Measurements from ENCODE around the gene AGPAT3. TPM values are rescaled to one million over a fixed set of nuclear protein-coding genes. Genes with fewer than 3 reads are reported as not detected.

AGPAT3 gene
- total and polyA plus RNA-seq, 8 donors, result 13.6 to 49.6 (median 31.4) TPM

DNA sequence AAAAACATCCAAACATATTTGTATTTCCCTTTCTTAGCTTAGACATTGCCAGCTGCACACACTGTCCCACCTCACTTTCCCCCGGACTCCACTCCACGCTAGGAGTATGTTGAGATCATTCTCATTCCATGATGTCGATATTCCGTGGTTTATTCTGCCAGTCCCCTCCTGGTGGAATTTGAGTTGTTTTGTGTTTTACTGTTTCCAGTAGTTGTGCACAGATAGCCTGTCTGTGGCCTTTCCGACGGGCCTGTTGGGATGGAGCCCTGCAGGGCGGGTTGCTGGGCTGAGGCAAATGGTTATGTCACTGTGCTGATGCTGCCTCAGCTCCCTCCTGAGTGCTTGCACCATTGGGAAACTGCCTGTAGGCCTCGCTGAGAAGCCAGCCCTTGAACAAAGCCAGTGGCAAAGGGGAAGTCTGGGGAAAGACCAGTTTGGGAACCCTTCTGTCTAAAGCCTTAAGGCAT, 159.9 kb downstream of the AGPAT3 start:
- Histone ChIP-seq H3K27ac (peak overlapping the region in 1 of 4 donors; percentile 18), H3K36me3 (no peaks in the 10 kb centered on the region), H3K27me3 (no peaks in the 10 kb centered on the region), H3K9me3 (no peaks in the 10 kb centered on the region), H3K4me3 (no peak overlapping the region), H3K4me1 (peaks cover 0 to 4% (median 0%) of the 10 kb centered on the region in 3 donors)
- 80 to 83% methylated on average over 8 of the region's 8 CpGs for WGBS, 2 donors
- intact Hi-C loops (cut with DNase I), result no loop called here
- FAIRE-seq (no peak), ATAC-seq (peak in 3 of 4 donors; percentile 59 to 90 (median 74)), DNase-seq (peak in 1 of 6 donors; percentile 24)
- TF ChIP-seq, protein P1, sequence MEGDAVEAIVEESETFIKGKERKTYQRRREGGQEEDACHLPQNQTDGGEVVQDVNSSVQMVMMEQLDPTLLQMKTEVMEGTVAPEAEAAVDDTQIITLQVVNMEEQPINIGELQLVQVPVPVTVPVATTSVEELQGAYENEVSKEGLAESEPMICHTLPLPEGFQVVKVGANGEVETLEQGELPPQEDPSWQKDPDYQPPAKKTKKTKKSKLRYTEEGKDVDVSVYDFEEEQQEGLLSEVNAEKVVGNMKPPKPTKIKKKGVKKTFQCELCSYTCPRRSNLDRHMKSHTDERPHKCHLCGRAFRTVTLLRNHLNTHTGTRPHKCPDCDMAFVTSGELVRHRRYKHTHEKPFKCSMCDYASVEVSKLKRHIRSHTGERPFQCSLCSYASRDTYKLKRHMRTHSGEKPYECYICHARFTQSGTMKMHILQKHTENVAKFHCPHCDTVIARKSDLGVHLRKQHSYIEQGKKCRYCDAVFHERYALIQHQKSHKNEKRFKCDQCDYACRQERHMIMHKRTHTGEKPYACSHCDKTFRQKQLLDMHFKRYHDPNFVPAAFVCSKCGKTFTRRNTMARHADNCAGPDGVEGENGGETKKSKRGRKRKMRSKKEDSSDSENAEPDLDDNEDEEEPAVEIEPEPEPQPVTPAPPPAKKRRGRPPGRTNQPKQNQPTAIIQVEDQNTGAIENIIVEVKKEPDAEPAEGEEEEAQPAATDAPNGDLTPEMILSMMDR (IDR thresholded peaks at IDR 0.05), result no peak

DNA sequence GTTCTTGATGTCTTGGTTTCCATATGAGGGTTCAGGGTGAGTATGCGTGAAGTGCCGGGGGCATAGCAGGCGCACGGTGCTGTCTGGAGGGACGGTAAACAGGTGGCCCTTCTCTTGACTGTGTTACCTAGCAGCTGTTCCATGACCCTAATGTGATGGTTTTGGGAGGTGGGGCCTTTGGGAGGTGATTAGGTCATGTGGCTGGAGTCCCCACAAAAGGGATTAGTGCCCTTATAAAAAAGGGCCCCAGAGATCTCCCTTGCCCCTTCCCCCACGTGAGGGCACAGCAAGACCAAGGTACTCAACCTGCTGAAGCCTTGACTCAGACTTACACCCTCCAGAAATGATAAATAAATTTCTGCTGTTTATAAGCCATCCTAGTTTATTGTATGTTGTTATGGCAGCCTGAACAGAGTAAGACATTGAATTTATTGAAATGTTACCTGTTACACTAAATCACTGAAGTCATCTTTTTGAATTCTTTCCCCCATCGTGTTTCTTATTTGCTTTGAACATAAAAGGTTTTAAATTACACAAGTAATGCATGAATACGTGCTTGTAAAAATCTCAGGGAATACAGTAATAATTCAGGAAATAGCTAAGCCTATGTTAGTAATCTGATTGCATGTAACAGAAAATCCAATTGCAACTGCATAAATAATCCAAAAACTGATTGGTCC, 162.7 kb downstream of the AGPAT3 start:
- DNase-seq (no peak), FAIRE-seq (no peak), ATAC-seq (no peak)
- no peaks in the 10 kb centered on the region for H3K9me3 ChIP-seq
- H3K27me3 ChIP-seq, result no peaks in the 10 kb centered on the region
- peaks cover 0 to 4% (median 0%) of the 10 kb centered on the region in 3 donors for H3K4me1 ChIP-seq
- TF ChIP-seq, protein P1 (IDR thresholded peaks at IDR 0.05), result no peak
- no peak overlapping the region for H3K4me3 ChIP-seq
- WGBS, 2 donors, result 90 to 95% methylated on average over 8 of the region's 8 CpGs
- peaks cover 0 to 3% (median 0%) of the 10 kb centered on the region in 3 donors for H3K36me3 ChIP-seq
- H3K27ac ChIP-seq, result no peak overlapping the region
- intact Hi-C loops (cut with DNase I), result no loop called here

DNA sequence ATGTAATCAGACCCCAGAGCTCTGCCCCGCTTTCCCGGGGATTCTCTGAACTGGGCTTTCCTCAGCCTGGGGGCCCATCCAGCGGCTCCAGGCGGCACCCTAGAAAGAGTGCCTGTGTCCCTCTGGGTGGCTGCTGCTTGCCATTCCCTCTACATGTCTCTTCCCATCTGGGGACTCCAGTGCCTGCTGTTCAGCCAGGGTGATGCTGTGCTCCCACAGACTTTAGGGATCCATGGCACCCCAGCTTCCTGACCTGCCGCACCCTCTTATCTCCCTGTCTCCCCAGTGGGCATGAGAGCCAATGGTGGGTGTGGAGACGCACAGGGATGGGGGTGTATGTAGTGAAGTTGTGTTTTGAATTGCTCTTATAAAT, 163.2 kb downstream of the AGPAT3 start:
- no peak for DNase-seq
- ATAC-seq, result no peak
- Histone ChIP-seq H3K9me3 (no peaks in the 10 kb centered on the region), H3K4me3 (no peak overlapping the region), H3K4me1 (peaks cover 0 to 4% (median 0%) of the 10 kb centered on the region in 3 donors), H3K36me3 (peaks cover 0 to 9% (median 0%) of the 10 kb centered on the region in 3 donors), H3K27me3 (no peaks in the 10 kb centered on the region), H3K27ac (no peak overlapping the region)
- intact Hi-C loops (cut with DNase I), result no loop called here
- FAIRE-seq, result no peak
- TF ChIP-seq, protein P1 (IDR thresholded peaks at IDR 0.05), result no peak
- WGBS, 2 donors, result 95 to 97% methylated on average over 6 of the region's 6 CpGs

- Histone ChIP-seq H3K27me3 (no peaks in the 10 kb centered on the region), H3K9me3 (no peaks in the 10 kb centered on the region), H3K27ac (no peak overlapping the region), H3K4me1 (peaks cover 0 to 4% (median 0%) of the 10 kb centered on the region in 3 donors), H3K4me3 (no peak overlapping the region), H3K36me3 (peaks cover 0 to 9% (median 0%) of the 10 kb centered on the region in 3 donors)
- intact Hi-C loops (cut with DNase I), result no loop called here
- no peak for ATAC-seq
- WGBS, 2 donors, result 96 to 97% methylated on average over 6 of the region's 6 CpGs
- no peak for DNase-seq
- TF ChIP-seq, protein P1 (IDR thresholded peaks at IDR 0.05), result no peak
- no peak for FAIRE-seq
Measured at GRCh38 chr21:44029460-44030087, 164.6 kb downstream of the AGPAT3 start.

DNA sequence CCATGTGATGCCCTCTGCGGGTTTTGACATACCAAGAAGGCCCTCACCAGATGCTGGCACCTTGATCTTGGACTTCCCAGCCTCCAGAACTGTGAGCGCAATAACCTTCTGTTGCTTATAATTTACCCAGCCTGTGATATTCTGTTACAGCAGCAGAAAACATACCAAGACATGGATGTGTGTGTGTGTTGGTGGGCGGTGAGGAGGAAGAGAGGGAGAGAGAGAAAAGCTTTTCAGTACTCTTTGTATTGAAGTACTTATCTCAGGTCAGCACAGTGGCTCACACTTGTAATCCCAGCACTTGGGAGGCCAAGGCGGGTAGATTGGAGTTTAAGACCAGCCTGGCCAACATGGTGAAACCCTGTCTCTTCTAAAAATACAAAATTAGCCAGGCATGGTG, 170.2 kb downstream of the AGPAT3 start:
- H3K36me3 ChIP-seq, result peaks cover 3 to 26% (median 9%) of the 10 kb centered on the region in 3 donors
- DNase-seq, result no peak

More for the DNA sequence above, 170.2 kb downstream of the AGPAT3 start:
- Histone ChIP-seq H3K4me3 (no peak overlapping the region), H3K4me1 (no peaks in the 10 kb centered on the region), H3K9me3 (no peaks in the 10 kb centered on the region), H3K27ac (no peak overlapping the region), H3K27me3 (no peaks in the 10 kb centered on the region)
- intact Hi-C loops (cut with DNase I), result no loop called here
- TF ChIP-seq, protein P1 (IDR thresholded peaks at IDR 0.05), result no peak
- ATAC-seq (no peak), FAIRE-seq (no peak)
- WGBS, 2 donors, result 93 to 95% methylated on average over 4 of the region's 4 CpGs

Measured in pancreas (tissue), 10 donors.